Measurements from ENCODE around the gene ACTN2.

Gene ACTN2

DNA sequence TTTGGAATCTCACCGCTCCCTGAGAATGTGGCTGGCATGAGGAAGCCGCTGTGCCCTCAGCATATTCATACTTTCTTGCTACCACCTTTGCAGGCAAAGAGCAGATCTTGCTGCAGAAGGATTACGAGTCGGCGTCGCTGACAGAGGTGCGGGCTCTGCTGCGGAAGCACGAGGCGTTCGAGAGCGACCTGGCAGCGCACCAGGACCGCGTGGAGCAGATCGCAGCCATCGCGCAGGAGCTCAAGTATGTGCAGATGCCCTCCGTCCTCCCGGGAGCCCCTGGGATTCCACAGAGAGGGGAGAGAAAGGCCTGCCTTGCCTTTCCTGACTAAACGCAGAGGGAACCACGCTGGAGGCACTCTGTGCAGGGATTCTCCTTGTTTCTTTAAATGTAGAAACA is 58.2 kb downstream of the ACTN2 start:
- DNase-seq, result no peak

DNA sequence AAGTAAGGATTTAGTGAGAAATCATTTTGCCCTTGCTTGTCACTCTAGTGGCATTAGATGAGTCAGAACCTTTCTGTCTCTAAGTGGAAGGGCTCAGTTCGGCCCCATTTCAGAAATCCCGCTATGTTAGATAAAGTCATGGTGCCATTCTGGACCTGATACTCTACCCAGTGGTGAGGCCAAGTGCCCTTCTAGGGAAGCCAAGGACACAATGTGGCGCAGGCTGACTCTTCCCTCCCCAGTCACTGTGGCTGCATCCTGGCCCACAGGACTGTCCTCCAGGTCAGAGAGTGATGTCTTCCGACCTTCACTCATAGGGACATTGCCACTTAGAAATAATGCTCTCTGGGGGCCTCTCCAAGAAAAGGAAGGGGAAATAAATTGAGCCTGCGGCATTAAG is 60.5 kb downstream of the ACTN2 start:
- DNase-seq, result no peak

DNA sequence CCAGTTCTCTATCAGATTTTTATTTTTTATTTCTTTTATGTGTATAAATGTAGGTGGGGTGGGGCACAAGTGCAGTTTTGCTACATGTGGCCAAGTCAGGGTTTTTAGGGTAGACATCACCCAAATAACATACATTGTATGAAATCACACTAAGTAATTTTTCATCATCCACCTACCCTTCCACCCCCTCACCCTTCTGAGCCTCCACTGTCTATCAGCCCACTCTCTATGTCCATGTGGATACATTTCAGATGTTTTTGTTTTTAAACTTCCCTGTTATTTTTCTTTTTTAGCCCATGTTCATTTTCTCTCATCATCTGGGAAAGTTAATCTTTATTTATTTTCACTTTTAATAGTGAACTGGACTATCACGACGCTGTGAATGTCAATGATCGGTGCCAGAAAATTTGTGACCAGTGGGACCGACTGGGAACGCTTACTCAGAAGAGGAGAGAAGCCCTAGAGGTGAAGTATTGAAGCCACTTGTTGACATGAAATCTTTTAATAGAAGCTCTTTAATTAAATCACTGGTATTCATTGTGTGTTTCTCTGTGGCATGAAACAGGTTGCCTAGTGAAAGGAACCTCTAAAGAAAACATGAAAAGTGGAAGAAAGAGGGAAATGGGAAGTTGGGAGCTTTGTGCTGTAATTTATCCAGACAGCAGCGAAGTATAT is 61.1 kb downstream of the ACTN2 start:
- DNase-seq, result no peak

DNA sequence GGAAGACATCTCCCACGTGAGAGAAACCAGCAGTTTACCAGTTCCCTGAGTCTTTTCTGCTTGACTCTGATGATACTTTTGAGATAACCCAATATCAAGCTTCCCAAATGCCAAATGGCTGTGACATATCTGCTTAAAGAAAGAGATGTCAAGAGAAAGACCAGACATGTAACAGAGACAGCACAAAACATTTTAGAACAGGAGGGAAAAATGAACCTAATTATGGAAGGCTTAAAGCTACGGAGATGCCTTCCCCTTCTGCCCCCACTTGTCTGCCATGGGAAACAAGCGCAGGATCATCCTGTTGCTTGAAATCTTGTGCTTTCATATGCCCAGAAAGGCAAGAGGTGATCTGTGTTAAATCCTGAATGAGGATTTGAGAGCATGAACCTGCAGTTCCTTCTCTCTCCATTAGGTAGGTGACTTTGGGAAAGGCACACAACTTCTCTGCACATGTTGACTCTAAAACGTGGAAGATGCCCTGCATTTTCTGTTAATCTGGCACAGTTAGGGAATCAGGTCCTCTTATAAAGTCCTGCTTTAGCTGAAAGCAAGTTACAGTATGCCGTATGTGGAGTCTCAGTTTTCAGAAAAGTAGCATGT is 62.1 kb downstream of the ACTN2 start:
- DNase-seq, result no peak

DNA sequence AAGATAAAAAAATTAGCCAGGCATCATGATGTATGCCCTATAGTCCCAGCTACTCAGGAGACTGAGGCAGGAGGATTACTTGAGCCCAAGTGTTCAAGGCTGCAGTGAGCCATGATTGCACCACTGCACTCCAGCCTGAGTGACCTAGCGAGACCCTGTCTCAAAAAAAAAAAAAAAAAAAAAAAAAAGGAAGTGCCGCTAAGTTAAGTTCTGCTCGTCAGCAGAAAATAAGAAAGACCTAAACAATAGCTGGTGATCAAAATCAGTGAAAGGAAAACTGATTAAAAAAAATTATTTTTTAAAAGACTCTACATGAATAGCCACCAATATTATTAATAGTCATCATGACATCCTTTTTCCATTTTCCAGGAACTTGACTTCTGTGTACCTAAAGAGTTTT is 64.6 kb downstream of the ACTN2 start:
- DNase-seq, result no peak

DNA sequence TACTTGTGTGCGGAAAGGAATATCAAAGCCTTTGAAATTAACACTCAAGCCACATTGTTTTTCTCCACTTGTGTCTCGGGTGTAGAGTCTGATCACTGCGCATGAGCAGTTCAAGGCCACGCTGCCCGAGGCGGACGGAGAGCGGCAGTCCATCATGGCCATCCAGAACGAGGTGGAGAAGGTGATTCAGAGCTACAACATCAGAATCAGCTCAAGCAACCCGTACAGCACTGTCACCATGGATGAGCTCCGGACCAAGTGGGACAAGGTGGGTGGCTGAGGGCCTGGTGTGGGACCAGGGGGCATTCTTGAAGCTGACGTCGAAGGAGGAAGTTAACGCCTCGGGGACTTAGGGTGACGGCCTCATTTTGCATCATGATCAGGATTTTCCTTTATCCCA is 65.1 kb downstream of the ACTN2 start:
- DNase-seq, result no peak

DNA sequence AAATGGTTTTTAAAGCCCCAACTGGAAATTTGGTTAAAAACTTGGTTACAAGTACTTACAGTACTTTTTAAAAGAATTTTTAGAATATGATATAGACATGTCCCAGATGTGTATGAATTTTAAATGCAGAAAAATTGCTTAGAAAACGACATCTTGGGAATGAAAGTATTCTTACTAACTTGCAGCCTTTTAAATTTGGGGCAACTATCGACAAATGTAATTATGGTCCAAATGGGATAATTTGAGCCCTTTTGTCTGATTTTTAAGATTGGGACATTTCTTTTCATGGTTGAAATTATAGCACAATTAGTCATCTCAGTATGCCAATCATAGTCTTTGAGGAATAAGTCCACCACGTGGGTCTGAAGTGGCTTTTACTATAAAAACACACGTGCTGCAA is 65.6 kb downstream of the ACTN2 start:
- no peak for DNase-seq

DNA sequence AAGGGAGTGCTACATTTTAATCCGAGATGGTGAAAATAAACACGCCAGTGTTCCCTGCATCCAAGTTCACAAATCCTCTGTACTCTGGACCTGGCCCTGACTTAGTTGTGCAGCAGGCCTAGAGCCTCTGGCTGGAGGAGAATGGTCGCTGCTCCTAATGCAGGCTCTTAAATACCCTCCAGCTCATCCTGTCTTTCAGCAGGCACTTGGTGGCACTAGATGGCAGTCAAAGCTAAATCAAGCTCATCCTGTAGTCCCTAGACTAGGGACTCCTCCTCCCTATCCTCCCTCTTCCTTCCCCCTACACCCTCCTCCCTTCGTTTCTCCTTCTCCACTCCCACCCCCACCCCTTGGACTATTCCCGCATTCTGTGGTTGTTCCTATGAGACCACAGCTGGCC is 67.2 kb downstream of the ACTN2 start:
- peak in 1 of 2 experiments; percentile 5 for DNase-seq

DNA sequence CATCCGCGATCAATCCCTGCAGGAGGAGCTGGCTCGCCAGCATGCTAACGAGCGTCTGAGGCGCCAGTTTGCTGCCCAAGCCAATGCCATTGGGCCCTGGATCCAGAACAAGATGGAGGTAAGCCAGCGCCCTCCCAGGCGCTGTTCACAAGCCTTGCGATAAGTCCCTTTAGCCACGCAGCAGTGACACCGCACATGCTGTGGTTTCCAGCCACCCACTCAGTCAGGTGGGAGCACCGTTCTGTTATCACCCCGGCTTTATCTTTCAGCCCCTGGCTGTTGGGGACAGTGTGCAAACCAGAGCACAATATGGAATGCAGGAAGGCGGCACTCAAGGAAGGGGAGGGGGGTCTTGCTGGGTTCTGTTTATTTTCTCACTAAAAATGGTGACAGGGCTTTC is 67.7 kb downstream of the ACTN2 start:
- DNase-seq, result no peak

DNA sequence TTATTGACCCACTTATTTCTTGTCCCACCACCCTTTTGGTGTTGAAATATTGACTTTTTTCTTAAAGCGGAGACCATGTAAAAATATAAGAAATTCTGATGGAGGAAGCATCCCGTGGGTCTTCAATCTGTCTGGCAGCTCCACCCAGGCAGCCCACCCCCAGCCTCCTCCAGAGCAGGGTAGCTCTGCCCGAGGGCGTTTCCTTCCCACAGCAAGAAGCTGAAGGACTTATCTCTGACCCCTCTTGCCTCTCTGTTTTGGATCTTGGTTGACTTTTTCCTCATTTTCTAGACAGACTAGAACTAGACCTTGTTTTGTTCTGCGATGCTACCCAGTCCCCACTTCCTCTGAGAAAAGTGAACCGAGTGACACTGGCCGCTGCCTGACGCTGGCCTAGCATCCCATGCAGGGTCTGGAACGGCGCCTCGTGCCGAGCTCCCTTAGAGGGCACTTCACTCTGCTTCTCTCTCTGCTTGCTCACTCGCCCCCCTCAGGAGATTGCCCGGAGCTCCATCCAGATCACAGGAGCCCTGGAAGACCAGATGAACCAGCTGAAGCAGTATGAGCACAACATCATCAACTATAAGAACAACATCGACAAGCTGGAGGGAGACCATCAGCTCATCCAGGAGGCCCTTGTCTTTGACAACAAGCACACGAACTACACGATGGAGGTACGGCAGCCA is 68.4 kb downstream of the ACTN2 start:
- DNase-seq, result no peak

DNA sequence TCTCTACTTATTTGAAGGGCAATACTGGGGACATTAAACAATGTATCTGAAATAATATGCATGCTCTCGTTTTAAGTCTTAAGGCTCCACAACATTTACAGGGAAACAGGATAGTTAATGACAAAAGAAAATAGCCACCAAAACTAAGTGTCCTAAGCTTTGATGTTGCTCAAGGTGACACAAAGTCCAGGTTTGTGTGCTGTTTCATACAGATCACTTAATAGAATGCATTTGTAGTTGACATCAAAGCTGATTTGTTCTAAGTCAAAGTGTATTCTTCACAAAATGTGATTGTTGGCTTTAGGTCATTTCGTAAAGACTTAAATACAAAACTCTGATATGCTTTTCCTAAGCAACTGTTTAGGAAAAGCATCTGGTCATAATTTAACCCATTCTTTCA is 71.3 kb downstream of the ACTN2 start:
- no peak for DNase-seq

DNA sequence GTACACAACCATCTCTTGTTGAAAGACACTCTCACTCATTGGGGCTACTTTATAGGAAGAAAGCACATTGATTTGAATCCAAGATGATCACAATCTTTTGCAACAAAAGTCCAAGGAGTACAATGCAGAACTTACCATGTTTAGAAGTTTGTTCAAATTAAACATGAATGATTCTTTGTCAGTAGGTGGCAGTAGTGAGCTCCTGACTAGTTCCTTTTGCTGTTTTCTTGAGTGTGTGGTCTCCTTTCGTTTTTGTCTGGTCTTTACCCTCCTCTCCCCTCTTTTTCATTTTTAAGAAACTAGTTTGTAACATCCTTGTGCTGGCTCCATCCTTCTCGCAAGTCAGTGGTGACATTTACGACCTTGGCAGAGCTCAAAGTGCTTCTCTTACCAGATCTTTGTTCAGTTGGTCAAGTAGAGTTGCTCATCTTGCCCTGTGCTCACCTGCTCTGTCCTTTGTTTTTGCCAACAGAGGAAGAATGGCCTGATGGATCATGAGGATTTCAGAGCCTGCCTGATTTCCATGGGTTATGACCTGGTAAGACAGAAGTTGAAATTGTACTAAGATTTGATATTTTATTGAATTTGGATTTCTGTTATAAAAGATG is 73.1 kb downstream of the ACTN2 start:
- peak; percentile 1 to 4 for DNase-seq

DNA sequence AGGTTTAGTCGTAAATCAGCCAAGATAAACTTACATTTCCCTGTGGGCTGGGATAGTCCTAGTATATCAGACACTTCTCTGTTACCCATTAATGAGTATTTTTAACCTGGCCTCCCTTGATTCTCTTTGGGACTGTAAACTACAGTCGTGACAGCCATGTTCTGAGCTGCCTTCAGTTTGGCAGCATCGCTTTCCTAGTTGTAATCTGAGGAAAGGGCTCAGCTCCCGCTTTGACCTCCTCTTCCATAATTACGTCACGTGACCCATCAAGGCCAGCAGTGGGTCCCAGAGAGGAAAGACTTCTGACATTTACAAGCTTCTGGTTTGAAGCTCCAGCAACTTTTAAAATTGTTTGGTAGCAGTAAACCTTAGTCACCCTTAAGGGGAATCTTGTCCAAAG is 74.2 kb downstream of the ACTN2 start:
- no peak for DNase-seq

DNA sequence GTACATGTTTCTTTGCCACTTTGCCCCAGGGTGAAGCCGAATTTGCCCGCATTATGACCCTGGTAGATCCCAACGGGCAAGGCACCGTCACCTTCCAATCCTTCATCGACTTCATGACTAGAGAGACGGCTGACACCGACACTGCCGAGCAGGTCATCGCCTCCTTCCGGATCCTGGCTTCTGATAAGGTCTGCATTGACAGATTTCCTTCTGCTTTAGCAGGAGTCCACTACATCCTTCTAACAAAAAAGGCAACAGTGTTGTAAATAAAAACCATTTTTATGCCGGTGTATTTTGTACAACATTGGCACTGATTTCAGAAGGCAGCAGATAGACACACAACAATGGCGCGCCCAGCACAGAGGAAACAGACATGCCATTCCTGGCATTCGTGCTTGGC is 74.7 kb downstream of the ACTN2 start:
- no peak for DNase-seq

DNA sequence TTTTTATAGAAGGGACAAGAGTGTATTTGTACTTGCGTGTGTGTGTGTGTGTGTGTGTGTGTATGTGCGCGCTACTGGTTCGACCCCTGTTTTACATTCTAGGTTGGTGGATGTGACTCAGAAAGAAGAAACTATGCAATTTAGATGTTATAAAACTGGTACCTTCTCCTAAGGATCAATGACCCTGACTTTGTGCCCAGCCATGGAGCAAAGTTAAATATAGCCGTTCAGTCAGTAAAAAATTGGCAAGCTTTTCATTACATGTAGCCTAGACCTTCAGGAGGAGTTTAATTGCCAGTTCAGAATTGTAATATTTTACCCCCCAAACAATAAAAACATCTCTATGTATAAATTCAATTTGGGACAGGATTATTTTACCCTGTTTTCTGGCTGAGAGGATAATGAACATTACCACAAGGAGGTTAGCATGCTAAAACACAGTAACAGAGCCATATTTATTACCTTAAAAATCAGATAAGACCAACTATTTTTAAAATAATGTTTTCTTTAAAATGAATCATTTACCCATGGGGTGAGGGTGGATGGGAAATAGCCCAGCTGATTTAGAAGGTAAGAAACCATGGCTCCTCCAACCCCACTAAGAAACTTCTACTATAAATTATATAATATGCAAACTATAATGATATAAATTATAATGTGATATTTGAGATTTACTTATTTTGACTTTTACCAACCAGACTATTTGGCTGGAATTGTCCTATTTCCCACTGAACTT is 75.3 kb downstream of the ACTN2 start:
- DNase-seq, result no peak

DNA sequence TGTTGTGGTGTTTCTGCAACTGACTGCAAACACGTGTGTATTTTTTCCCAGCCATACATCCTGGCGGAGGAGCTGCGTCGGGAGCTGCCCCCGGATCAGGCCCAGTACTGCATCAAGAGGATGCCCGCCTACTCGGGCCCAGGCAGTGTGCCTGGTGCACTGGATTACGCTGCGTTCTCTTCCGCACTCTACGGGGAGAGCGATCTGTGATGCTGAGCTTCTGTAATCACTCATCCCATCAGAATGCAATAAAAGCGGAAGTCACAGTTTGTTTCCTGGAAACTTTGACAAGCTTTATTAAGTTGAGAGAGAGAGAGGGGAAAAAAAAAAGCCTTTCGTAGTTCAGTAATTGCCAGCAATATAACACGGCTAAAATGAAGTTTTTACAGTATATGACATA is 76.1 kb downstream of the ACTN2 start:
- DNase-seq, result no peak

DNA sequence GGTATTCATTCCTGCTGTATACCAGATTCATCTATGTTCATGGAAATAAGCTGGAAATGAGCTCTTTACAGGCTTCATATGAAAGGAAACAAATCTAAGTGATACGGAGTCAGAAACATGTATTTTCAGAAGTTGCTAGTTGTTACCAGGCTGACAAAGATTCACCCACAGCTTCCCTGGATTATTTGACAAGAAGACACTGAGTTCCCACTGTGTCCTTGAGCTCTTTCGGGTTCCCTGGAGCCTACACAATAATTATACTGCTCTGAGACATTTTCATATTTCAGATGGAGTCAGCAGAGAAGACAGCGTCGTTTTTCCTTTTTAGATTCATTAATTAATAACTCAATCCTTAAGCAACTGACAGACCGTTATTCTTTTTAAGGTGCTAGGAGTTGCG is 79.5 kb downstream of the ACTN2 start:
- no peak for DNase-seq

DNA sequence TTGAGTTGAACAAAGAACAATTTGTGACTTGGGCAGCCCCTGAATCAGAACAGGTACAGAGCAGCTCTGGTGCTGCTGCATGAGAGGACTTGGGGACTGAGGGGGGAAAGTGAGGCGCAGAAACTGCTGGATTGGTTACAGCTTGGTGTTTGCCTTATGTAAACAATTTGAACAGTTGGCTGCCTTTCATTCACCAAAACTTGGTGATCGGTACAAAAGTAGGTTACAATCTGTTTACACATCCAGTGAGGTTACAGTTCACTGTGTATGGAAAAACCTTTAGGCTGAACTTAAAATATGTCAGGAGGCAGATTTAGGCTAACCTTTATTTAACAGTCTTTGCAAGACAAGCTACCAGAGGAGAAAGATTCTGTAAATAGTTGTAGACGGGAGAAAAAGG is 80.2 kb downstream of the ACTN2 start:
- DNase-seq, result no peak

DNA sequence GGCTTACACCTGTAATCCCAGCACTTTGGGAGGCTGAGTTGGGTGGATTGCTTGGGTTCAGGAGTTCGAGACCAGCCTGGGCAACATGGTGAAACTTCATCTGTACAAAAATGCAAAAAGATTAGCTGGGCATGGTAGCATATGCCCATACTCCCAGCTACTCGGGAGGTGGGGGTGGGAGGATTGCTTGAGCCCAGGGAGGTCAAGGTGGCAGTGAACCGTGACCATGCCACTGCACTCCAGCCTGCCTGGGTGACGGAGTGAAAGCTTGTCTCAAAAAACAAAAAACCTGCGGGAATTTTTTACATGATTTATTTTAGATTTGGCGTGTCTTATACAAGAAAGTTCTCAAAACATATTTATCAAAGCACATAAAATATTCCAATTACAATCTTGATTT is 81.0 kb downstream of the ACTN2 start:
- no peak for DNase-seq

DNA sequence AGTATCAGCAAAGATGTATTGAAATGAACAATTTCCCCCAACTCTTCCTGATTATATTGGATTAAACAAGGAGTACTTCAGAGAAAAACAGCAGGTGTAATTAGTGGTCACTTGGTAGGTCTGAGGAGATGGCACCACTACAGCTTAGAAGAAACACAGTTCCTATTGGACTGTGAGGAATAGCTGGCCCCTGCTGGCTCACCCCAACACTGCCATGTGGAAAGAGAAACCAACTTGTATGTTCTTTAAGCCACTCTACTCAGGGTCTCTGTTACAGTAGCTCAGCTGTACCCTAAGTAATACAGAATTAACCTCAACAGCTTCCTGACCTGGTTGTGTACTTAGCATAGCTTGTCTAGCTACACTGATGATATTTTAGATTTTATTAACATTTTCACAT is 82.3 kb downstream of the ACTN2 start:
- no peak for DNase-seq

DNA sequence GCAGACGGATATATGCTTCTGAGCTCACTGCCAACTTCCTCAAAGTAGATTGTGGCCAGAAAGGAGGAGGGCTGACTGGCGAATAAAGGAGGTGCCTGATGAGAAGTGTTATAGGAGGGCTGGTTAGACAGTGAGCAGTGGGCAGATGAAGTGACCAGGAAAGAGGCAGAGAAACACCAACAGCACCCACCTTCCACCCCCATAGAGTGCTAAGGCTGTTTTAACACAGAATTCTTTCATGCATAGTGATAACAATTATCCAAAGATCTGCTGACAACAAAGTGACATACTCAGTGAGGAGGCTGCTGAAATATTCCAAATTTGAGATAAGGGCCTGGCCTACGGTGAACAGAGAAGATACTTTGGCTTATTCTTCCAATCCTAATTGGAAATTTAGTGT is 87.6 kb downstream of the ACTN2 start:
- DNase-seq, result no peak

DNA sequence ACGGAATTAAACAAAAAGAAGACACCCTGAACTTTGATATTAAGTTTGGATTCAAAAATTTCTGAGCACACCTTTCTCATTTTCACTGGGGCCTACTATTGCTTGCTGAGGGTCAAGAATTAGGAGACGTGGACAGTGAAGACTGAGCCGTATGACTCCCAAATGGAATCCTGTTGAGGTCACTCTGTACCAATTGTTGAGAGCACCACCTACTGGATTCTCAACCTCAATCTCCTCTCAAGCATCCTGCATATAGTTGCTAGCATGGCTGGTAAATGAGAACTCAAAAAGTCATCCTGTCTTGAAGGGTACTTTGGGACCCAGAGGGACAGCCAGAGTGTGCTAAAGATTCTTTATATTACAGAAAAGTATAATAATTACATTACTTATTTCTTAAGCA is 88.6 kb downstream of the ACTN2 start:
- DNase-seq, result peak in 1 of 2 experiments; percentile 1

DNA sequence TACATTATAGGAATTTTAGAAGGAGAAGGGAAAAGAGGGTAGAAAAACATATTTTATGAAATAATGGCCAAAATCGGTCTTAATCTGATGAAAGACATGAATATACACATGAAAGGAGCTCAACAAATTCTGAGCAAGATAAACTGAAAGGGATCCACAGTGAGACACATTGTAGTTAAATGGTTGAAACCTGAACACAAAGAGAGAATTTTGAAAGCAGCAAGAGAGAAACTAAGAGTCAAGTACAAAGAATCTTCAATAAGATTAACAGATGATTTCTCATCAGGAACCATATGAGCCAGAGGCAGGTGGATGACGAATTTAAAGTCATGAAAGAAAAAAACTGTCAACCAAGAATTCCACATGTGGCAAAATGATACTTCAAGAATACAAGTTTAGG is 93.0 kb downstream of the ACTN2 start:
- no peak for DNase-seq

DNA sequence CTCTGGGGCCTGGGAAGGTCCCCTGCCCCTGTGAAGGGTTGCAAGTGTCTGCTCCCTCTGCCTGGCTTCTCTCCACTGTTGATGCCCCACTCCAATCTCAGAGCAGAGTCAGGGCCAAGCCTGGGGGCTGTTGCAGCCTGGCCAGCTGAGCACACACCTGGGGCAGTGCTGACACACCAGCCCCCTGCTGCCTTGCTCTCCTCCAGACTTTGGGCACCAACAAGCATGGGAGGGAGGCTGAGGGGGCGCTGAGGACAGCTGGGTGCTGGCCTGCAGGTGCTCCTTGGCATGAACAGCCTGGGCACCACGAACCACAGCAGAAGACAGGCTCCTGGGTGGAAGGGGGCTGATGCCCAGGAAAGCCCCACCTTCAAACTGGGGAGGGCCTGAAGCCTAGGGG is 99.2 kb downstream of the ACTN2 start:
- no peak for DNase-seq

Data from SW 1271 (cell line).